WTC11 (cell line): ENCODE measurements around the gene B4GALT6. TPM values are rescaled to one million over a fixed set of nuclear protein-coding genes. Genes with fewer than 3 reads are reported as not detected.
A peak's percentile ranks its signal among the peaks of the same experiment; 100 is the strongest.

Experiments
- ATAC-seq: fragments of 200-7000 bp; cut with Tn5 transposase; 2 replicates; pipeline ENCODE4 v1.10.0; 2021; ENCODE audit warnings: mild to moderate bottlenecking, moderate library complexity
- CTCF ChIA-PET: fragments of 300-600 bp; sonication (Branson Sonifier 250); formaldehyde crosslinking; loops from one replicate; lab custom pipeline; 2021; ENCODE audit warnings: antibody characterized with exemption; lab: Charles Lee
- POLR2A ChIA-PET: fragments of 350-600 bp; sonication (Branson Sonifier 250); formaldehyde crosslinking; loops from one replicate; lab custom pipeline; 2021; ENCODE audit warnings: antibody characterized with exemption; lab: Charles Lee
- DNase-seq: peaks from one replicate; pipeline ENCODE4 v3.0.0; 2021; ENCODE audit warnings: low spot score
- H3K27ac Mint-ChIP-seq: 2 replicates; pipeline ENCODE4 v1.8.0; 2021; ENCODE audit warnings: mixed read lengths
- H3K27me3 Mint-ChIP-seq: 2 replicates; pipeline ENCODE4 v1.8.0; 2021; ENCODE audit warnings: low read depth, mild to moderate bottlenecking, moderate library complexity, mixed read lengths
- H3K36me3 Mint-ChIP-seq: 2 replicates; pipeline ENCODE4 v1.8.0; 2021; ENCODE audit warnings: mixed read lengths
- H3K4me1 Mint-ChIP-seq: 2 replicates; pipeline ENCODE4 v1.8.0; 2022; ENCODE audit warnings: mixed read lengths
- H3K4me3 Mint-ChIP-seq: 2 replicates; pipeline ENCODE4 v1.8.0; 2021; ENCODE audit warnings: mild to moderate bottlenecking, moderate library complexity, mixed read lengths
- H3K9me3 Mint-ChIP-seq: 2 replicates; pipeline ENCODE4 v1.8.0; 2021; ENCODE audit warnings: mixed read lengths
- ATF6 ChIP-seq: sonication (generic); formaldehyde crosslinking; IDR thresholded peaks from 2 replicates; pipeline ENCODE4 v1.8.1; 2023; ENCODE audit warnings: mild to moderate bottlenecking, missing genetic modification reagents
- CTCF ChIP-seq: fragments of 200-600 bp; IDR thresholded peaks from 2 replicates; pipeline ENCODE4 v1.8.0; 2022; ENCODE audit warnings: antibody characterized with exemption
- EMX1 ChIP-seq: fragments of 250-450 bp; sonication (Bioruptor Pico); IDR thresholded peaks from 2 replicates; pipeline ENCODE4 v1.8.0; 2021; ENCODE audit warnings: mild to moderate bottlenecking
- HMGXB4 ChIP-seq: sonication (generic); formaldehyde crosslinking; IDR thresholded peaks from 2 replicates; pipeline ENCODE4 v1.8.1; 2023; ENCODE audit warnings: mild to moderate bottlenecking, moderate library complexity, missing genetic modification reagents
- NR1H2 ChIP-seq: sonication (generic); formaldehyde crosslinking; IDR thresholded peaks from 2 replicates; pipeline ENCODE4 v1.9.0; 2021; ENCODE audit warnings: mild to moderate bottlenecking, moderate library complexity, missing genetic modification reagents
- NR3C1 ChIP-seq: sonication (generic); formaldehyde crosslinking; conservative IDR thresholded peaks from 2 replicates; pipeline ENCODE4 v1.8.1; 2023; ENCODE audit warnings: low read depth, mild to moderate bottlenecking, missing genetic modification reagents
- PREB ChIP-seq: sonication (generic); formaldehyde crosslinking; IDR thresholded peaks from 2 replicates; pipeline ENCODE4 v1.8.1; 2022; ENCODE audit warnings: mild to moderate bottlenecking, missing genetic modification reagents, moderate library complexity, borderline replicate concordance
- RORB ChIP-seq: fragments of 250-450 bp; sonication (Bioruptor Pico); IDR thresholded peaks from 2 replicates; pipeline ENCODE4 v1.9.0; 2021; ENCODE audit warnings: mild to moderate bottlenecking
- TCF7 ChIP-seq: sonication (generic); formaldehyde crosslinking; IDR thresholded peaks from 2 replicates; pipeline ENCODE4 v1.8.0; 2022; ENCODE audit warnings: mild to moderate bottlenecking, low read depth, missing genetic modification reagents, moderate library complexity
- TEAD4 ChIP-seq: sonication (generic); formaldehyde crosslinking; IDR thresholded peaks from 2 replicates; pipeline ENCODE4 v1.8.0; 2022; ENCODE audit warnings: mild to moderate bottlenecking, missing genetic modification reagents
- TP53 ChIP-seq: sonication (generic); formaldehyde crosslinking; IDR thresholded peaks from 2 replicates; pipeline ENCODE4 v1.8.1; 2023; ENCODE audit warnings: mild to moderate bottlenecking, missing genetic modification reagents
- ZBTB43 ChIP-seq: sonication (generic); formaldehyde crosslinking; IDR thresholded peaks from 2 replicates; pipeline ENCODE4 v1.8.1; 2023; ENCODE audit warnings: mild to moderate bottlenecking, missing genetic modification reagents
- ZNF263 ChIP-seq: sonication (generic); formaldehyde crosslinking; IDR thresholded peaks from 2 replicates; pipeline ENCODE4 v1.8.1; 2022; ENCODE audit warnings: low read depth, mild to moderate bottlenecking, moderate library complexity, missing genetic modification reagents
- ZNF425 ChIP-seq: fragments of 250-450 bp; sonication (Bioruptor Pico); conservative IDR thresholded peaks from 2 replicates; pipeline ENCODE4 v1.9.0; 2021; ENCODE audit warnings: mild to moderate bottlenecking
- total RNA-seq: library from RNA; stranded (reverse); gene quantifications from 3 replicates; pipeline ENCODE4 v1.2.3, GENCODE V29; 2021

Gene B4GALT6
- total RNA-seq, 1 experiment from 2014 or later = 50.6 TPM

GRCh38 chr18:31722369-31722957, 38.1 kb upstream of the B4GALT6 start:
- peaks cover 28% of the 10 kb centered on the region for H3K9me3 Mint-ChIP-seq
- POLR2A ChIA-PET = interaction anchor here (0.5 kb wide), 2 partner anchors 167 to 222 kb away, joined by 3 read pairs; no protein-coding TSS in a partner anchor
- DNase-seq (peak; percentile 91), ATAC-seq (peak; percentile 97)
- H3K27ac Mint-ChIP-seq = peak overlapping the region; percentile 18
- TF ChIP-seq CTCF (peak; percentile 90), ZNF263 (peak; percentile 60), TCF7 (CRISPR knock-in tag) (no peak)
- TF ChIP-seq, all 79 proteins: peak for 2
- Mint-ChIP-seq H3K4me3 (no peak overlapping the region), H3K4me1 (peaks cover 9% of the 10 kb centered on the region), H3K27me3 (peaks cover 6% of the 10 kb centered on the region), H3K36me3 (peaks cover 23% of the 10 kb centered on the region)
- CTCF ChIA-PET = interaction anchor here (0.6 to 5.0 kb wide), 26 partner anchors 9 to 312 kb away, joined by 3 to 35 read pairs (median 4); partner anchors contain the start of gene TRAPPC8

- Mint-ChIP-seq H3K36me3 (peaks cover 23% of the 10 kb centered on the region), H3K27me3 (peaks cover 6% of the 10 kb centered on the region), H3K4me1 (peaks cover 9% of the 10 kb centered on the region), H3K4me3 (no peak overlapping the region), H3K27ac (no peak overlapping the region), H3K9me3 (peaks cover 28% of the 10 kb centered on the region)
- ChIA-PET CTCF (interaction anchor here (1.5 to 5.0 kb wide), 5 partner anchors 9 to 166 kb away, joined by 3 to 35 read pairs (median 8); no protein-coding TSS in a partner anchor), POLR2A (no interaction called here)
- TF ChIP-seq CTCF (no peak), NR1H2 (no peak), HMGXB4 (CRISPR knock-in tag) (no peak), ATF6 (CRISPR knock-in tag) (no peak), EMX1 (CRISPR knock-in tag) (no peak), TEAD4 (no peak), PREB (no peak), TP53 (CRISPR knock-in tag) (no peak), NR3C1 (CRISPR knock-in tag) (no peak), ZBTB43 (CRISPR knock-in tag) (no peak), RORB (CRISPR knock-in tag) (no peak), ZNF425 (CRISPR knock-in tag) (no peak)
- DNase-seq = no peak
- ATAC-seq = no peak
These were observed 37.2 kb upstream of the B4GALT6 start for GRCh38 chr18:31721601-31722000.
